RWPE2 (cell line): ENCODE measurements around the gene MTG2.

Experiments
- ATAC-seq: fragments of 200-7000 bp; cut with Tn5 transposase; 3 replicates; pipeline ENCODE4 v1.9.1; 2021; ENCODE audit warnings: low read depth
- DNase-seq: peaks from one replicate; pipeline ENCODE4 v3.0.0-alpha.2; 2020; ENCODE audit warnings: low spot score
- H3K27ac ChIP-seq: fragments of 450-650 bp; 2 replicates; pipeline ENCODE4 v1.5.1; 2017; ENCODE audit warnings: mild to moderate bottlenecking; ENCODE audit not compliant: poor library complexity, severe bottlenecking
- H3K27me3 ChIP-seq: fragments of 250-450 bp; sonication (Bioruptor Pico); 2 replicates; pipeline ENCODE4 v1.5.1; 2021; ENCODE audit warnings: mild to moderate bottlenecking, moderate library complexity; ENCODE audit not compliant: insufficient read depth, poor library complexity, severe bottlenecking
- H3K36me3 ChIP-seq: fragments of 250-450 bp; sonication (Bioruptor Pico); 2 replicates; pipeline ENCODE4 v1.5.1; 2020; ENCODE audit warnings: low read depth, mild to moderate bottlenecking, moderate library complexity
- H3K4me1 ChIP-seq: fragments of 250-450 bp; sonication (Bioruptor Pico); 2 replicates; pipeline ENCODE4 v1.5.1; 2021; ENCODE audit warnings: mild to moderate bottlenecking, moderate library complexity; ENCODE audit not compliant: insufficient read depth, poor library complexity, severe bottlenecking
- H3K4me3 ChIP-seq: fragments of 250-450 bp; sonication (Bioruptor Pico); 2 replicates; pipeline ENCODE4 v1.5.1; 2021; ENCODE audit warnings: mild to moderate bottlenecking, moderate library complexity; ENCODE audit not compliant: severe bottlenecking
- H3K9me3 ChIP-seq: fragments of 250-450 bp; sonication (Bioruptor Pico); 2 replicates; pipeline ENCODE4 v1.5.1; 2021; ENCODE audit warnings: mild to moderate bottlenecking, moderate library complexity; ENCODE audit not compliant: severe bottlenecking
- TF ChIP-seq, protein P1 (sequence below): fragments of 450-650 bp; IDR thresholded peaks from one replicate; pipeline ENCODE4 v1.5.1; 2017; ENCODE audit warnings: mild to moderate bottlenecking, moderate library complexity; ENCODE audit not compliant: poor library complexity, severe bottlenecking

The MTG2 gene

DNA sequence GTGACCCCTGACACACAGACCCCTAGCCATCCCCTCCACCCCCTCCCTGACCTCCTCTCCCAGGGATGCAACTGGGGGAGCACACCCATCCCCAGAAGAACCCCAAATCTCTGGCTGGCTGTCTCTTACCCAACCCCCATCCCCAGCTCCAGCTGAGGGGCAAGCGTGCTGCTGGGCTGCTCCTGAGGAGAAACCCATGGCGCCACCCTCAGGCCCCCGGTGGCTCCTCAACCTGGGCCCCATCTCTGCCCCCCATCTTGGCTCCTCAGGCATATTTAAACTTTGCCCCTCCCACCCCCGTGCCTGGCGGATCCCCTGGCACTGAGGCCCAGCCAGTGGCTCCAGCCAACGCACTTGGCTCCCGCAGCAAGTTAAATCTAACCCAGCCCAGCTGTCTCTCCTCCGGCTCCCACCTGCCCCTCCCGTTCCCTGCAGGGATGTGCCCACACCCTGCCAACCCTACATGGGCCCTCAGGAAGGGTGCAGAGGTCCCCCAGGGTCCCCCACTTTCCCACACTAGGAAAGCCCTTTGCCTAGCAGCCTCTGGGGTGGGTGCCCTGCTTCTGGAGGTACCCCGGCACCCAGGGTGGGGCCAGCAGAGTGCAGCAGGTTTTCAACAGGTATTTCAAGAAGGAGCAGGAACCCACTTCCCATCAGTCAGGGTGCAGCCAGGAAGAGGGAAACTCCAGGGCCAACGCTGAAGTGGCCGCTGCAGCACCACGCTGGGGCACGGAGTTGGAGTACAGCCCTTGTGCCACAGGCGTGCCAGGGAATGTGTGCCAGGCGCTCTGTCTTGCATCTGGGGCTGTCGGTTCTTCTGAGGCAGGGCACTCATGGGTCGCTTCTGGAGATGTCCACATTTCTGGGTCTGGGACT, 50.2 kb downstream of the MTG2 start:
- ATAC-seq, result no peak
- H3K27ac ChIP-seq, result no peak overlapping the region
- no peak for DNase-seq
- H3K4me1 ChIP-seq, result no peaks in the 10 kb centered on the region
- TF ChIP-seq, protein P1, sequence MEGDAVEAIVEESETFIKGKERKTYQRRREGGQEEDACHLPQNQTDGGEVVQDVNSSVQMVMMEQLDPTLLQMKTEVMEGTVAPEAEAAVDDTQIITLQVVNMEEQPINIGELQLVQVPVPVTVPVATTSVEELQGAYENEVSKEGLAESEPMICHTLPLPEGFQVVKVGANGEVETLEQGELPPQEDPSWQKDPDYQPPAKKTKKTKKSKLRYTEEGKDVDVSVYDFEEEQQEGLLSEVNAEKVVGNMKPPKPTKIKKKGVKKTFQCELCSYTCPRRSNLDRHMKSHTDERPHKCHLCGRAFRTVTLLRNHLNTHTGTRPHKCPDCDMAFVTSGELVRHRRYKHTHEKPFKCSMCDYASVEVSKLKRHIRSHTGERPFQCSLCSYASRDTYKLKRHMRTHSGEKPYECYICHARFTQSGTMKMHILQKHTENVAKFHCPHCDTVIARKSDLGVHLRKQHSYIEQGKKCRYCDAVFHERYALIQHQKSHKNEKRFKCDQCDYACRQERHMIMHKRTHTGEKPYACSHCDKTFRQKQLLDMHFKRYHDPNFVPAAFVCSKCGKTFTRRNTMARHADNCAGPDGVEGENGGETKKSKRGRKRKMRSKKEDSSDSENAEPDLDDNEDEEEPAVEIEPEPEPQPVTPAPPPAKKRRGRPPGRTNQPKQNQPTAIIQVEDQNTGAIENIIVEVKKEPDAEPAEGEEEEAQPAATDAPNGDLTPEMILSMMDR, result no peak
- no peaks in the 10 kb centered on the region for H3K36me3 ChIP-seq
- H3K27me3 ChIP-seq, result no peaks in the 10 kb centered on the region
- H3K4me3 ChIP-seq, result no peak overlapping the region
- H3K9me3 ChIP-seq, result no peaks in the 10 kb centered on the region

GRCh38 chr20:62233684-62234083, 50.9 kb downstream of the MTG2 start:
- no peaks in the 10 kb centered on the region for H3K9me3 ChIP-seq
- no peaks in the 10 kb centered on the region for H3K36me3 ChIP-seq
- H3K4me1 ChIP-seq, result no peaks in the 10 kb centered on the region
- DNase-seq (no peak), ATAC-seq (no peak)
- H3K27me3 ChIP-seq, result no peaks in the 10 kb centered on the region
- H3K4me3 ChIP-seq, result no peak overlapping the region
- TF ChIP-seq, protein P1, result no peak
- no peak overlapping the region for H3K27ac ChIP-seq

DNA sequence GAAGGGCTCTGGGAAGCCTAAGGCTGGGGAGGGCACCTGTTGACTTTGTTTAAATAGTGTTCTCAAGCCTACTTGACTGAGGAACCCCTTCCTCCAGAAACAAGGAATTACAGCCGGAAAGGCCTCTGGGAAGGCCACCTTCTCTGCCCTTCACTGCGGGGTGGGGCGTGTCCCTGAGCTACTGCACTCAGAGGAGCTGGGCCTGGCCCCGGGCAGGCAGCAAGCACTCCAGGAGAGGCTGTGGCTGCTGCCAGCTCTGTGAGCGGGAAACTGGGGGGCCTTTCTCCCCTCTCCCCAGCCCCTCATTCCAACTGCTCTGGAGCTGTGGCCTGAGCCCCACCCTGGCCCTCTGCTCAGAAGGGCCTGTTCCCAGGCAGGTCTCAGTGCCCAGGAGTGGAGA, 51.5 kb downstream of the MTG2 start:
- no peaks in the 10 kb centered on the region for H3K9me3 ChIP-seq

DNA sequence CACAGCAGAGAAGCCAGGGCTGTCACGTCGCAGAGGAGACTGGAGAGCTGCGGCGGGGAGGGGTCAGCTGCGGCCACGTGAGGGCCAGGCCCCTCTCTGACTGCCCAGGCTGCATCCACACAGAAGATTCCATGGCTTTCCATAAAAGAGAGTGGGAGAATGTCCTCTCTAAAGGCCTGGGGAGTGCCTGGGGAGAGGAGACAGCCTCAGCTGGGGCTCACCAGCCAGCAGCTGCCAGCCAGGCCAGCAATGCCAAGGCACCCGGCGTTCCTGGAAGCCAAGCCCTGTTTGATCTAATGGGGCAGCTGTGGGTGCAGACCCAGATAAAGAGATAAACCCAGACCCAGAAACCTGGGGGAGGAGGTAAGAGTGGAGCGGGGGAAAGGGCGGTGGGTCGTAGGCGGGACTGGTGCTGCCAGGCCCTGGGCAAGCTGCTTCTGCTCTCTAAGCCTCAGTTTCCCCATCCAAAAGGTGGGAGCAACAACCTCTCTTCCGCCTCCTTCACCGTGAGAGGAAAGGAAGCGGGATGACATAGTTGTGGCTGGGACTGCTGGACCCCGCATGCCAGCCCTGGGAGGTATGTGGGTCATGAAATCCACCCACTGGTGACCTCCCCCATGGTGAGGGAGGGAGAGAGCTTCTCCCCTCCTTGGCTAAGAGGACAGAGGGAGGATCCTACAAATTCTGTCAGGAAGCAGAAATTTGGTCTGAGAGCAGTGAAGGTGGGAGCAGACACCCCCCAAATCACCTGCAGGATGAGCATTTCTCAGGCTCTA, 52.4 kb downstream of the MTG2 start:
- H3K36me3 ChIP-seq, result peaks cover 5% of the 10 kb centered on the region
- TF ChIP-seq, protein P1, result no peak
- no peak overlapping the region for H3K4me3 ChIP-seq
- peaks cover 5% of the 10 kb centered on the region for H3K4me1 ChIP-seq
- no peaks in the 10 kb centered on the region for H3K27me3 ChIP-seq
- no peak for ATAC-seq
- no peaks in the 10 kb centered on the region for H3K9me3 ChIP-seq
- H3K27ac ChIP-seq, result no peak overlapping the region
- no peak for DNase-seq

More for the DNA sequence above, 51.5 kb downstream of the MTG2 start:
- no peaks in the 10 kb centered on the region for H3K27me3 ChIP-seq
- H3K27ac ChIP-seq, result no peak overlapping the region
- no peak overlapping the region for H3K4me3 ChIP-seq
- TF ChIP-seq, protein P1, result no peak
- H3K4me1 ChIP-seq, result no peaks in the 10 kb centered on the region
- no peak for DNase-seq
- no peaks in the 10 kb centered on the region for H3K36me3 ChIP-seq
- no peak for ATAC-seq
